Measurements from ENCODE around the gene PHACTR1.

Gene PHACTR1

DNA sequence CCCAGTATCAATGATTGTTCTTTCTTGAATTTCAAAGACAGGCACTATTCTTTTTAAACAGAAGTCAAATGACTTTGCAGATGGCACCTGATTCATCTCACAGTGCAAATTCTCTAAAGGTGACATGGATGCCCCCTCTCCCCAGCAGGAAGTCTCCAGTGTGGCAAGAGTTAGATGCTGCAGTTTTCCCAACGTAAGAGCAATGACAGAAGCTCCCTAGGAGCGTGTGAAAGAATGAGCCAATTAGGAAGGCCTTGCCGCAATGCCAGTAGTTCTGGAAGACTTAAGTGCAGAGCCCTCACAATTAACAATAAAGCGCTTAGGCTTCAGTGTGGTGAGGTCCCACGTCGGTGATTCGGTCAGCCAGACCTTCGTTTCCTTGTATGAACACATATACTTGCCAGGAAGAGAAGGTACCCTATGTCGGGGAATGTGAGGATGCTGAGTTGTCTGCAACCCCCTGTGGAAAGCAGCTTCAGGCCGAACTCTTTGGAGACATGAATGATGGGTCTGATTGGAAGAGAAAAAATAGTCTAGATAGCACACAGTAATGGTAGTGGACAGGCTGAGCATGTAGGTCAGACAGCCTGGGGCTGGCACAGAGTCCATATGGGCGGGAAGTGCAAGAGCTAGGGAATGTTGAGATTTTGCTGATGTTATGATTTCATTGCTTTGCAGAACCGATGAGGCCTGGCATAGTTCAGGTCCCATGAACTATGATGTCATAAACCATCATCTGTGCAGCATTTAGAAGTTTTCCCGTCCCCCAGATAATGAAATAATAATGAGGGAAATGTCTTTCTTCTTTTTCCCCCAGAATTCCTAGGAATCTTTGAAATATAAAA is 132.6 kb downstream of the PHACTR1 start:
- no peak for DNase-seq

DNA sequence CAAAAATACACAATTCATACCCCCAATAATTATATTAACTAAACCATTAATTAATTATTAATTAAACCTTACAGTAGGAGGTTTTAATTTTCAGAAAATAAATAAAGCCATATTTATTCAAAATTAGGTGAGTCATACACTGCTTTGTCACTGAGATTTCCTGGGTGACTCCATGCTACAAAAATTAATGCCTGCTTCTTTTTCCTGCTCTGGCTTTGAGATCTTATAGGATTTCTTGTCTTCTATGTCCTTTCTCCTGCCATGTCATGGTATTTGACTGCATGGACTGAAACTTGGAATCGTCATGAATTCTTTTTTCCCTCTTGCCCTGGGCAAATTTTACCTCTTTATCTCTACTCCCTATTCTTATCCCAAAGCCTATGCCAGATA is 133.2 kb downstream of the PHACTR1 start:
- DNase-seq, result no peak

DNA sequence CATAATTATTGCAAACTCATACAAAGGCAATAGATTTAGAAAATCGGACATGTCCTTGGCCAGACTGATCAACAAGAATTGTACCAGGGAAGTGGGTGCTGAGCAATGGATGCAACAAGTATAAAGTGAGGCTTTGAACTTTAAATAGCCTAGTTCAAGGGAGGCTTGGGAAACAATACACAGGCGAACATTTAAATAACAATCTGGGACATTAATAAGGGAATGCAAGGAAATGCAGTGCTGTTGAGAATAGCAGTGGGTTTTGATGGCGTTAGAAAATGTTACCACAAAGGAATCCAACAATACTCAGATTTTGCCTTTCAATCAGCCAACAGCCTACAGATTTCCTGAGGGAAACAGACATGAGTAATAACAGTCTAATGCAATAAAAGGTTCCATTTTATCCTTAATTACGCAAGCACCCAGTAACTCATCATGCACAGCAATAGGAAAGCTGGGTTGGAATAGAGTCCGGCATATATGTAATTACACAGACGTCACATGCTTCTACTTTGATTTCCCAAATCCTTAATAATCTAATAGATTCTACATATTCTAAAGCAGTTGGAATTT is 134.6 kb downstream of the PHACTR1 start:
- no peak for DNase-seq

DNA sequence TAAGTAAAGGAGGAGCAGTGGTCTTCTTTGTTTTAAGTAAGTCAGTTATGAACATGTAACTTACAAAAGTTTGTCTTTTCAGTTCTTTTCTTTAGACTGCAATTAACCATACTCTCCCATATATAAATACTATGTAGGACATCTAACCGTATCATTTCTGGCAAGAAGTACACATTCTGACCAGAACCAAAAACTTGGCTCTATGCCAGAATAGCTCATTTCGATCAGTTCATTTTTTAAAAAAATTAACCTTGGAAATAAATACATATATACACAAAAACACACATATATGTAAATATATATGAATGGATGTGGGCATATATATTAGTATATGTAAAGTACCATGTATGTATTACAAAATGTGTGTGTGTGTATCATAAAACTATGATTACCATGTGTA is 145.0 kb downstream of the PHACTR1 start:
- DNase-seq, result no peak

GRCh38 chr6:12865117-12865516 is 148.6 kb downstream of the PHACTR1 start:
- DNase-seq, result no peak

DNA sequence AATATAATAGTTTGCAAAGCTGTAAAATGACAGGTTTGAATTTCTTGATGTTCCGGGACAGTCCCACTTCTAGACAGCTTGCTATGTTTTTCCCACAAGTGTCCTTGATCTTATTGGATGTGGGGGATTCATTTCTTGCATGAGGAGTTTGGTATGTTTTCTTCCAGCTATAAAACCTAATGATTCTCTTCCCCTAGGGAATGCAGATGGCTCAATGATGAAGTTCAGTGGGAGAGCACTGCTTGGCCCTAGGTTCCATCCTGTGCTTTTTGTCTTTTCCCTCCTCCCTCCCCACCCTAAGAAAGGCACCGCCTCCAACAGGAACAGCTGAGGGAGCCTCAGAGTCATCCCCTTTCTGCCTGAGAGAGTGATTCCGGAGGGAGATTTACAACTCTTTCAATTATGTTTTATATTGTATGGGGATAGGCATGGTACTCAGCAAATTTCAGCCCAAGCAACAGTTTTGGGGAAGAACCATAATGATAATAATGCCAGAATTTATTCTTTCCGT is 149.2 kb downstream of the PHACTR1 start:
- DNase-seq, result no peak

DNA sequence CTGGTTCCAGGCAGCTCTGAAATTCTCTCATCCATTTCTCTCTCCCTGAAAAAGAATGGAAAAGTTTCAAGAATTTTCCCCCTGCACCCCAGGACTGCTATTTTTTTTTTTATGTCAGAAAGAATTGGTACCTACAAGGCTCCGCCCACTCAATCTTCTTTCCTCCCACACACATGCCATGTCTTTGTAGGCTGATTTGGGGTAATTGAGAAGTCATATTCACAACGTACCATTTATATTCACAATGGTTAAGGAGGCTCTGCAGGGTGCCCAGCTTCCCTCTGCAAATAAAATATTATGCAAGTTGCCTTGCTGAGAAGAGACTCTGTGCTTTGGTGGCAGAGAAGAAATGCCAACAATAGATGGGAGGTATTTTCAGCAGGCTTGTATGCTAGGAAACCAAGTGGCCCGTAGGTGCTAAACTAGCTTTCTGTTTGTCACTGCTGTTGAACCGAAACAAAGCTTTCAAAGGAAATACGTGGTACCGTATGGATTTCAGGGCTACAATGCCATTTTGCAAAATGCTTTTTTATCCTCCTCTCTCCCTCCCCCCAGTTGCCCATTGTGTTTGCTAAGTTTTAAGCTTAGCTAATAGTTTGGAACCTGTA is 150.0 kb downstream of the PHACTR1 start:
- no peak for DNase-seq

DNA sequence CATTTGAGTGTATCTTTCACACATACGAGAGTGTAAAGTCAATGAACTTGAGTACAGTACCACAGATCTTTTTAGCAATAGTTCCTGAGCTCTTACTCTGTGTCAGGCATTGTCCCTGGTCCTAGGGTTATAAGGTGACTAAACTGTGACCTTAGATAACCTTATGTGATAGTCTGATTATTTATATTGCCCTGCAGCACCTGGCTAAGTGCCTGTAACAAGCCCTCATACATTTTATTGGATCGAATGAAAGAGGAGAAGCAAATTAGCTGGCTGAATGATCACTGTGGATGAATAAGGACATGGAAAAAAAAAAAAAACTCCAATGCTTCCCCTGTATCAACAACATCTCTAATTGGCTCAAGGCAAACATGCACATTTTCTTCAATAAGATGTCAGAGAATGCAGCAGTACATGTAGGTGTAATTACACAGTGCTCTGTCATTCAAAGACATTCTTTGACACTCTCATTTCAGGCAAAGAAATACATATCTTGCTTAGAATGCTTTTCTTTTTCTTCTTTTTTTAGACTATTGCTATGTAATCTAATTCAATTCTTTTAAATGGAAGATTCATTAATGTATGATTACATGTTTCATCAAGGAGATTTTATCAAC is 153.4 kb downstream of the PHACTR1 start:
- DNase-seq, result no peak

GRCh38 chr6:12873691-12874090 is 157.1 kb downstream of the PHACTR1 start:
- no peak for DNase-seq

DNA sequence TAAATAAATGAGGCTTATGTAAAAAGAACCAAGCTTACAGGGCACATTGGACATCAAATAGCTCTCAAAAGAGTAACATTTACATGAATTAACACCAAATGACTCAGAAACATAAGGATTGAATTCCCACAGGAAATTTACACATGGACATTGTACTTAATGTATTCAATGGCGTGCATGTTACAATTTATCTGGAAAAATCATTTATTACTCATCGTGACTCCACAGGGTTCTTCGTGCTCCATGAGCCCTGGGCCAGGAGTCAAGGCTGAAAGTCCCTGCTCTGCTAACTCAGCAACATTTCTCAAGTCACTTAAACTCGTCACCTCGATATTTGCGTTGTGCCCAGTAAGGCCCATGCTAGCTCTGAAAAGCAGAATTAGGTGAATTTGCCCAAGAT is 158.5 kb downstream of the PHACTR1 start:
- DNase-seq, result no peak

GRCh38 chr6:12878741-12879140 is 162.2 kb downstream of the PHACTR1 start:
- no peak for DNase-seq

- no peak for DNase-seq
These were observed 166.3 kb downstream of the PHACTR1 start for GRCh38 chr6:12882761-12883290.

DNA sequence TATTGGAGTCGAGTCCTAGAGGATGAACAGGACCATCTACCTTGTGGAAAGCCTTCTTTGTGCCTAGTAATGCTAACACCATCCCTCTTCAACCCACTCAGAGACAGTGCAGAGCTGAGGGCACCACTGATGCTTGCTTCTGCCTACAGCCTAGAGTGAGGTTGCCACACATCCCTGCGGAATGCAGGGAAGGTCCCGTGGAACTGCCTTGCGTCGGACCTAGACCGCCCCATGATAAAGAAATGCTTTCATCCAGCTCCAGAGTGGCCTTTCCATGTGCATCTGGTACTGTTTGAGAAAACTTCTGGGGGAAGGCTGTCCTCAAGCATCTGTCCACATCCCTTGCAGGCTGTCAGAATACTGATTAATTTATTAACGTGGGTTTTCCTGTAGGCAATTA is 168.4 kb downstream of the PHACTR1 start:
- DNase-seq, result no peak

DNA sequence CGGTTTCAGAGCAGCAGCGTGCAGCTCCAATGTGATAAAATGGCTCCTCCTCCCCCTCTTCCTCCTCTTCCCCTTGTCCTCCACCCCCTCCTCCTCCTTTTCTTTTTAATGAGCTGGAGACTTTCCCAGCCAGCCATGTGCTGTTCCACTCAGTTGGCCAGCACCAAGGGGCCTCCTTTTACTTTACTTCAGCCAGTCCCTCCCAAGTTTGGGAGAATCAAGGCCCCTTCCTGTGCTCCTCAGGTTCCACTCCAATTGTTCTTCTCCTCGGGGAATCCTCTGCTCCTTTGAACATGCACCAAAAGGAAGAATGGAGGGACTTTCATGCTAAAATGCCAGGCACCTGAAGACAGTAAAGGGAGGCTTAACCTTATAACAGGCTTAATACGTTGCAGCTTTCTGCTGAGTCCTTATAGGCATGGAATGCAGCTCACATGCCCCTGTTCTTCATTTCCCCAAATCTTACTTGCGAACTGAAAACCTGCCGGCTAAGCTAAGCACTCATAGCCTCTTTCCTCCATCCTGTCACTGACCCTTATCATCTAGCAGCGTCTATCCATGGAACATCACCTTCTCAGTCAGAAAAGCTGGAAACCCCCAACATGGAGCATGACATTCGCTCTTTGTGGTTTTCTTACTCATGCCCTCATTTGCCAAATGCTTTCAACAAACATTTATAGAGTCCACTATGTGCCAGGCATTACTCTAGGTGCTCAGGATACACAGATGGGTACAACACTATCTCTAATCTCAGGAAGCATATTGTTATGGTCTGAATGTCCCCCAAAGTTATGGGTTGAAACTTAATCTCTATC is 170.6 kb downstream of the PHACTR1 start:
- no peak for DNase-seq

- DNase-seq, result no peak
These were observed 173.7 kb downstream of the PHACTR1 start for GRCh38 chr6:12890171-12890790.

GRCh38 chr6:12891595-12891994 is 175.0 kb downstream of the PHACTR1 start:
- DNase-seq, result no peak

DNA sequence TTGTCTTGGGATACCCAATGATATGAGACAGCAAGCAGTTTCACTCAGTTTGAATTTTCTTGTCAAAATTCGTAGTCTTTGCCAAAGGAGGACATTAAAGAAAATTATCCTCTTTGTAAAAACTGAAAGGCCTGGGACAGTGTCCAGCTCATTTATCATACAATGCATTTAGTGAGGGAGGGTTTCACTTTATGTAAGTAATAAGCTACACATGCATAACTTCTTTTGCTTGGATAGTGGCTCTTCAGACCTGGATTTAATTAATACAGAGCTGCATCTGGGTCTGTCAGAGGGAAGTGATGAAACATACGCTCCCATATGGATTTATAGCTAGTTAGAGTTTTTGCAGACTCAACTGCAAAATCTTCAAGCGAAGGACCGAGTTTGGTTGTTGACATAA is 175.6 kb downstream of the PHACTR1 start:
- no peak for DNase-seq

GRCh38 chr6:12893036-12893435 is 176.5 kb downstream of the PHACTR1 start:
- DNase-seq, result no peak

- no peak for DNase-seq
These were observed 179.2 kb downstream of the PHACTR1 start for GRCh38 chr6:12895721-12896120.

GRCh38 chr6:12896208-12896733 is 179.7 kb downstream of the PHACTR1 start:
- DNase-seq, result no peak

DNA sequence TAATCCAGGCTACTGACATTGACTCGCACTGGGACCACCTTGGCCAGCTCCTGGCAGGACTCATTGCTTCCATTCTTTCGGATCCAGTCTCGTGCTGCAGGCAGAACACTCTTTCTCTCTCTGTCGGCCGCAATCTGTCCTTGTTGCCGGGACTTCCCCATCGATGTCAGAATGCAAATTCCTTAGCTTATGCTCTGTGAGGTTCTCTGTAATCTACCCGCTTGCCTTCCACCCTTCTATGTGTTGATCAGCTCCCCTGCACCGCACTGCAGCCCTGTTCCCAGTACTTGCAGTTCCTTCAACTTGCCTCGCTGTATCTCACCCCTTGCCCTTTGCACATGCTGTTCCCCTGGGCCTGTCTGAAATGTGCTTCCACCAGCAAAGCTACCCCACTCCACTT is 182.0 kb downstream of the PHACTR1 start:
- DNase-seq, result no peak
